ENCODE results near the gene TBCK.
"Not testable (repeated sequence)": the region's sequence is repeated elsewhere in the genome, so short reads cannot be mapped to it uniquely, and the experiment has no call there.

Gene TBCK

GRCh38 chr4:106284227-106284626, 31.8 kb downstream of the TBCK start:
- no peak for DNase-seq

DNA sequence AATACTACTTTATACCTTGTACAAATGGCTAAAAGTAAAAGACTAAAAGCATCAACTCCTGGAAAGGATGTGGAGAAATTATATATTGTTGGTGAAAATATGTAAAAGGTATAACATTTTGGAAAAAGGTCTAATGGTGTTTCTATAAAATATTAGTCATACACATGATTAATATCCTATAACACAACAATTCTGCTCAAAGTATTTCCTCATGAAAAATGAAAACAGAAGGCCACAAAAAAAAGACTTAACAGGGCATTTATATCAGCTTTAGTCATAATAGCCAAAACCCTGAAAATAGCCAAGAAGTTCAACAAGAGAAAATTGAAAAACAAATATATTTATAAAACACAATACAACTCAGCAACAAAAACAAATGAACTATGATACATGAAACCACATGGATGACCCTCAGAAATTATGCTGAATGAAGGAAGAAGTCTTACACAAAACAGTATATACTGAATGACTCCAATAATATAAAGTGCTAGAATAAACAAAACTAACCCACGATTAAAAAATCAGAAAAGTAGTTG, 38.8 kb downstream of the TBCK start:
- no peak for DNase-seq

DNA sequence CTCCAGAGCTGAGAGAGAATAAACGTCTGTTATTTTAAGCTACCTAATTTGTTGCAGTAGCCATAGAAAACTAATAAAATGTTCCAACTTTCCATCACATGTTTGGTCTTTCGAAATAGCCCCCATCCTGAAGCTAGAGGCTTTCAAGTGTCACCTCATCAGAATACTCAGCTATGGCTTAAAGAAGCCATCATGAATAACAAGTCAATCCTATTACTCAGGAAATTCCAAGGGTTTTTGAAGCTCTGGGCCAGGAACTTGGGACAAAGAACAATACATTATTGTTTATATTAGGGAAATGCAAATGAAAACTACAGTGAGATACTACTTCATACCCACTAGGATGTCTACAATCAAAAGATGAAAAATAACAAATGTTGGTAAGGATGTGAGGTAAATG, 42.2 kb downstream of the TBCK start:
- DNase-seq = no peak

- DNase-seq = no peak
Measured at GRCh38 chr4:106270736-106271135, 45.3 kb downstream of the TBCK start.

GRCh38 chr4:106269711-106270110, 46.3 kb downstream of the TBCK start:
- no peak for DNase-seq

- no peak for DNase-seq
Measured at GRCh38 chr4:106268786-106269185, 47.2 kb downstream of the TBCK start.

DNA sequence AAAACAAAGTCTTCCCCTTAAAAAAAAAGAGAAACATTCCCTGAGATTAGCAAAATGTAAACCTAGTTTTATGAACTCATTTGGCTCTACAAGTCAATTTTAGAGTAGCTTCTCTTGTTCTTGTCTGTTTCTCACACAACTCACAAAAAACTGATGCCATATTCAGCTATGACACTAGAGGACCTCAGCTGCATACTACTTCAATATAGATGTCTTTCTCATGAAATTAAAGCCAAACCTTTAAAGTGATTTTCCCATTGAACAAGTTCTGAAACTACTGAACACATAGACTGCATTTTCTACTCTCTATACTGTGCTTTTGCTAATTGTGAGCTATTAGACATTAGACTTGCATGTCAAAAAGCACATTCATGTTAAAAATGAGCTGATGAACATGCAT, 49.8 kb downstream of the TBCK start:
- DNase-seq = no peak

DNA sequence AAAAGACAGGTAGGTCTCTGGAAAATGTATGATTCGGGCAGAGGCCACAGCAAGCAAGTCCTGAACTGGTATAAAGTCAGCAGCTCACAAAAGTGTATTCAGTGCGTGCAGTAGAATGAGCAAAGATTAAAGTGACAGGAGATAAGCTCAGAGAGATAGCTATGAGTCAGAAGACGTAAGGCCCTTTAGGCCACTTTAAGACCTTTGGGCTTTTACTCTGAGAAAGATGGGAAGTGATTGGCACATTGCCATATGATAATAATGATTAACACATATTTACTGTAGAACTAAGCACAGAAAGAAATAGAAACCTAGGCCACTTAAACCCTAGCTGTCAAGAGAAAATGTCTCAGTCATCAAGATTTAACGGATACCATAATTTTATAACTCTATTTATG, 51.7 kb downstream of the TBCK start:
- no peak for DNase-seq

DNA sequence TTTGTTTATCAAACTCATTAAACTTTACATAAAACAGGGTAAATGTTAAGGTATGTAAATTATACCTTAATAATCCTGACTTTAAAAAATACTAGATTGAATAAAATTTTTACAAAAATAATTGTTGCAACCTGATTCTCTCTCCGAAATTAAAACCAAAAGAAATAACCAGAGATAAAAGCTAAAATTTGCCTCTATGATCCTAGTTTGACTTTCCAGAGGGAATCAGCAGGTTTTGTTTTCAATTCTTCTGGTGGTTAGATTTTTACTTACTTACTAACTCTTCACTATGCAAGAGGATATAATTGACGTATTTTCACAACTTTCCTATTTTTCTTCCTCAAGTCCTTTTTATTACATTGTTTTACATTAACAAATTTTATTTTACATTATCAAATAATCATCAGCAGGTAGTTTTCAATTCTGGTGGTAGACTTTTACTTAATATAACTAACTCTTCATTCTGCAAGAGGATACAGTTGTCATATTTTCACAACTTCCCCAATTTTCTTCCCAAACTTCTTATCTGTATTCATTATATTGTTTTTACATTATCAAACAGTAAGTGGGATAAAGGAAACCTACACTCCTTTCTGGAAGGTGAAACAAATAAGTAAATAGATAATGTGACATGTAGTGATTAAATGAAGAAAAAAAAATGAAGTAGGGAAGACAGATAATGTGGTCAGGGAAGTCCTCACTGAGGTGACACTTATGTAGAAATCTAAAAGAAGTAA, 52.2 kb downstream of the TBCK start:
- no peak for DNase-seq

DNA sequence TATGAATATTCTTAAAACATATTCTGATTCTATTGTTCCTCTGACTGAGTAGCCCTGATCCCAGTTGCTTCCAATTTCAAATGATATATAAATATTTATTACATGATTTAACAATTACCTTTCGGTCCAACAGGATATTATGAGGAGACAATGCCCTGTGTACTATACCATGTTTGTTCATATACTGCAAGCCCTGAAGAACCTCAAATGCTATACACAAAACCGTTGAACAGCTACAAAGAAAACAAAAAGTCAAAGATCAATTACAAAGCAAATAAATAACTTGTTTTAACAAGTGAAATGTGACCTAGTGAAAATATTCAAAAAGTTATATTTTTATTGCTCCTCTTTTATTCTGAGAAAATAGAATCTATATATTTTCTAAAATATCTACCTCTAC, 54.0 kb downstream of the TBCK start:
- no peak for DNase-seq

DNA sequence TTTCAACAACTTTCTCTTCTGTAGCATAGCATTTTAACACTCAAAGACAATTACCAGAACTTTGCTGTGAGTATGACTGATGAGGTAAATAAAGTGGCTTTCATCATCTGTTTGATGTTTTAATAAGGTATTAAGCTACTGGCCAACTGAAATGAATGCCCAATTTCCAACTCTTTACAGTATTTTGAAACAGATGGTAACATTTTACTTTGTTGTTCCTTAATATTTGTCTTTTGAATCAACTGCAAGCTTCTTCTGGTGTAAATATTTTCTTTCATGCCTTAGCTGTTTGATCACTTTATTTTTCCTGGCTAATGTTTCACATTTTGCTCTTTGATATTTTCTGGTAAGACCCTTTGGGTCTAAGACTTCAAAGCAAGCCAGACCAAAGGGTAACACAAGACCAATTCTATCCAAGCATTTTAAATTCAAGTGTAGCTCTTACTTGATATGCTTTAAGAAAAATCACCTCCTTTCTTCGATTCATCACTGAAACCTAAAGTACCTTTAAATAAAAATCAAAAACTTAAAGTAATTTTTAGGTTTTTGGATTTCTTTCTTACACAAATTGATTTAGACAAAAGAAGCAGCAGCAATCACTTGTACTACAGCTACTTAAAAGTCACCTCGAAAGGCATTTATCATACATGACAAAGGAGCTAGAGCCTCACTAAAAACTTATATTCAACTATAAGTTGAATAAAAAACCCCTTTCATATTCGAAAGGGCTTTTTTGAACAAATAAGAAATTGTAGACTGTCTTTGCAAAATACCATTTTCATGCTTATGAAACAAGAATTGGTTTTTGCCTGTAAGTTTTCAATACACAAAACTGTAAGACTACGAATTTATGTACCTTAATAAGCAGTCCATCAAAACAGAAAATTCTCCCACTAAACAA, 57.6 kb downstream of the TBCK start:
- DNase-seq = no peak

- no peak for DNase-seq
Measured at GRCh38 chr4:106256190-106256589, 59.8 kb downstream of the TBCK start.

DNA sequence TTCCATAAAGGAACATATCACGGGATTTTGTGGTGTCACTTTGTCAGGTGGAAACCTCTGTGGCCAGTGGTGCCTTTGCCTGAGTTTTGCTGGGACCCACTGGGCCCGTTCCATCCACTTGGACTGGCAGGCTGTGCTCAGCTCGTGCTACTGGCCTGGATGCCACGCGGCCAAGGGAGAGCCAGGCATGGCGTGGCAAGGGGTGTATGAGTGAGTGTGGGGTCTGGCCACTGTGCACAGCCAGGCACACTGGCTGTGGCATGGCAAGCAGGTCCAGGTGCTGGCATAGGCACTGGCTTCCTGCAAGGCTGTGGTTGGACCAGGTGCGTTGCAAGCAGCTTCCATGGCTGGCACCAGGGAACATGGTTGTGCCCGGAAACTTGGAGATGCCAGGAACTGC, 60.8 kb downstream of the TBCK start:
- DNase-seq = no peak

DNA sequence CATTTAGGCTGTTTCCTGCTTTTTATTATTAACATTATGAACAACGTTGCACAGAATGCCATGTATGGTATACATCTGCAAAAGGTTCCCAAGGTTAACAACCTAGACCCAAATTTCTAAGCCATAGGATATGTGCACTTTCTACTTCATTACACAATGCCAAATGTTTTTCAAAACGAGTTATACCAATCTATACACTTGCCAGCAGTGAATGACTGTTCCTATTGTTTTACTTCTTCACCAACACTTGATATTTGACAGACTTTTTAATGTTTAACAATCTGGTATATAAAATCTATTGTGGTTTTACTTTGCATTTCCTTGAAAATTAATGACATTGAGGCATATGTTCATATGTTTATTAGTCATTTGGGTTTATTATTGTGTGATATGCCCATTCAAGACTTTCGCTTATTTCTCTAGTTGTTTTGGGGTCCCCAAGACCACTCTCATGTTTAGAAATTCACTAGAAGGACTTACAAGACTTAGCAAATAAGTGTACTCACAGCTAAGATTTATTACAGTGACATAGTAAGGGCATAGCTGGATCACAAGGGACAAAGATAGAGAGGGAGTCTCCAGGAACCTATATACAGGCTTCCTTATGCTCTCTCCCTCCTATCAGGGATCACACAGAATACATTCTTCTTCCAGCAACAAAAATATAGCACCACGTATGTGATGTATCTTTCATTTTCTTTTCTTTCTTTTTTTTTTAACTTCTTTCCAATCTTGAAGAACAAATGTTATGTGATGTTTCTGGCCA, 62.5 kb downstream of the TBCK start:
- no peak for DNase-seq

DNA sequence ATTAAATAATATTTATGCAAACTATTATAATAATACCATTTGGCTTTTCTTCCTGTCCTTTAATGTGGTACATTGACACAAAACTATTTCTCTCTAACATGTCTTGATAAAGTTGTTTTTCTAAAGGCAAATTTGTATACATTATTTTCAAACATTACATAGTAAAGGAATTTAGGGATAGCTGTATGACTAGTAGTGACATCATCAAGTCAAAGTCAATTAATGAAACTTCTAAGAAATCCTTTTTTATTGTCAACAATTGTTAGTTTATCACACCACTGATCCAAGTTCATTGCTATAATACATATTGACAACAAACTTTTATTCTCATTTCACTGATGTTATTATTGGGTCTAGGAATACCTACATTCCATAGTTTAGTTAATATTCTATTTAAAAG, 68.4 kb downstream of the TBCK start:
- no peak for DNase-seq

DNA sequence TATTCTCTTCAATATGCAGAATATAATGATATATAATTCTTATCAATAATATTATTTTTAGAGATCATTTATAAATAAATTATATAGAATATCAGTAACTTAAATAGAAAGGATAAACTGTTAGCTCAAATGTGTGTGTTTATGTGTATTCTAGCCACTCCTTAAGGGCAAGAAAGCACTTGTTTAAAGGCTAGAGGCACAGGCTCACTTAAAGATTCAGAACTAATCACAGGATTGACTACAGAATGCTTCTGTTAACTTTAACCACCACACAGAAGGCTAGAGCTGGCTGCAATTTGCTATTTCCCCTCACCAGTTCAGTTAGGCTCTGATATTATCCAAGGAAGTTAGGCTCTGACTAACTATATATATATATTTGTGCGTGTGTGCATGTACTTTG, 69.6 kb downstream of the TBCK start:
- no peak for DNase-seq

- no peak for DNase-seq
Measured at GRCh38 chr4:106245176-106245575, 70.8 kb downstream of the TBCK start.

GRCh38 chr4:106240699-106241098, 75.3 kb downstream of the TBCK start:
- no peak for DNase-seq

- no peak for DNase-seq
Measured at GRCh38 chr4:106238820-106239420, 77.1 kb downstream of the TBCK start.

- DNase-seq = no peak
Measured at GRCh38 chr4:106231931-106232330, 84.1 kb downstream of the TBCK start.

- no peak for DNase-seq
Measured at GRCh38 chr4:106222548-106222947, 93.5 kb downstream of the TBCK start.

DNA sequence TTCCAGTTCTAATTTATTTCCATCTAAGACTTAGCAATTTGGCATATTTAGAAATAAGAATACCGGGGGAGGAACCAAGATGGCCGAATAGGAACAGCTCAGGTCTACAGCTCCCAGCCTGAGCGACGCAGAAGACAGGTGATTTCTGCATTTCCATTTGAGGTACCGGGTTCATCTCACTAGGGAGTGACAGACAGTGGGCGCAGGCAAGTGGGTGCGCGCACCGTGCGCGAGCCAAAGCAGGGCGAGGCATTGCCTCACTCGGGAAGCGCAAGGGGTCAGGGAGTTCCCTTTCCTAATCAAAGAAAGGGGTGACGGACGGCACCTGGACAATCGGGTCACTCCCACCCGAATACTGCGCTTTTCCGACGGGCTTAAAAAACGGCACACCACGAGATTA, 102.7 kb downstream of the TBCK start:
- DNase-seq = not testable (repeated sequence)

DNA sequence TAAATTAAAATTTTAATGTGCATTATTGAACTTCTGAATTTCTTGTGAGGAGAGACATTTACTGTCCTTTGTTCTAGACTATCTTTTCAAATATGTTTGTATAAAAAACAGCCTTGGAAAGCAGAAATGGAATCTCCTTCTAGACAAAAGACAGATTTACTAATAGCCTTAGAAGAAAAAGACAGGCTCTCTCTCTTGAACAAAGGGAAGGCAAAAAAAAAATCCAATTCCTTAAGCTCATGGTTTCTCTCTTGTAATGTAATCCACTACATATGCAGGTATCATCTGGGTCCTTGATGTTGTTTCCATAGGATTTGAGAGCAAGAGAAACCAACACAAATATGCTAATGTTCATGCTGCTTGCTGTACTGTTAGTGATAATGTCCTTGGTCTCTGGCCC, 106.0 kb downstream of the TBCK start:
- DNase-seq = no peak
